ENCODE results near the gene TACC2.

- no peak for TF ChIP-seq CTCF (IDR thresholded peaks at IDR 0.05)
- TF ChIP-seq EZH2 (IDR thresholded peaks at IDR 0.05; ENCODE audit: borderline replicate concordance, insufficient read depth, low read depth, low read length, poor library complexity, severe bottlenecking): no peak
Observed at GRCh38 chr10:121999301-121999700, 10.3 kb downstream of the TACC2 start.

Measured in B cell (primary cell).